Ovary (tissue), 9 donors: ENCODE results near the gene TPSD1. TPM values are rescaled to one million over a fixed set of nuclear protein-coding genes. Genes with fewer than 3 reads are reported as not detected.

Experiments
- DNase-seq, 5 donors: peaks; one replicate each; pipeline ENCODE4 v3.0.0-alpha.2; 2019 to 2020
- H3K27ac ChIP-seq, 2 donors: fragments of 200-600 bp; one replicate each; pipeline versions ENCODE4 v1.5.1 to v1.8.0; 2019 to 2022
- H3K27me3 ChIP-seq: fragments of 200-600 bp; one replicate; pipeline ENCODE4 v1.8.0; 2022
- H3K36me3 ChIP-seq: fragments of 200-600 bp; sonication (generic); one replicate; pipeline ENCODE4 v1.5.1; 2019
- H3K4me1 ChIP-seq: one replicate; pipeline ENCODE4 v1.8.1; 2013; ENCODE audit warnings: mild to moderate bottlenecking, moderate library complexity; ENCODE audit not compliant: insufficient read depth
- H3K4me3 ChIP-seq: fragments of 200-600 bp; sonication (generic); one replicate; pipeline ENCODE4 v1.5.1; 2017
- H3K9me3 ChIP-seq, 2 donors: fragments of 200-600 bp in 1 of 2; sonication (generic) in 1 of 2; one replicate each; pipeline versions ENCODE4 v1.5.1 to v1.8.1; 2013 to 2019; ENCODE audit warnings: mild to moderate bottlenecking in 1 of 2, moderate library complexity in 1 of 2
- CTCF ChIP-seq, 3 donors: fragments of 450-650 bp in 2 of 3; fragments of 200-600 bp in 1 of 3; IDR thresholded peaks; one replicate each; pipeline versions ENCODE4 v1.5.1 to v1.8.0; 2016 to 2022; ENCODE audit warnings: antibody characterized with exemption in 3 of 3, mild to moderate bottlenecking in 1 of 3
- EP300 ChIP-seq: sonication (generic); formaldehyde crosslinking; IDR thresholded peaks from one replicate; pipeline ENCODE4 v1.6.1; 2017; ENCODE audit warnings: antibody characterized with exemption
- POLR2A ChIP-seq: fragments of 450-650 bp; IDR thresholded peaks from one replicate; pipeline ENCODE4 v1.6.1; 2017; ENCODE audit warnings: antibody characterized with exemption, mild to moderate bottlenecking, moderate library complexity
- WGBS, 3 donors: extraction: QIAGEN DNeasy Blood & Tissue Kit in 1 of 3; methylation state at CpG; one replicate each; pipeline versions ENCODE4 v1.1.5 to v1.1.7; 2013 to 2017; 5-methylcytosine and 5-hydroxymethylcytosine counted together
- intact Hi-C, 4 donors: fragments of 100-400 bp; cut with DNase I; formaldehyde crosslinking; loops; one replicate each; pipeline versions ENCODE4 v1.11.0 to v1.15.1; 2022 to 2023
- polyA plus RNA-seq, 2 donors: library from polyadenylated mRNA; stranded (reverse); fragments of 200-250 nt in 1 of 2; fragments of 350-450 nt in 1 of 2; fragmentation: Illumina TruSeq in 1 of 2; extraction: RNeasy Lipid Tissue Mini Kit (QIAGEN cat#74804) in 1 of 2; gene quantifications; one replicate each; pipeline ENCODE4 v1.2.3, GENCODE V29; 2013 to 2014
- total RNA-seq, 7 donors: library from RNA; depleted of rRNA in 2 of 7; stranded (reverse); fragments of >200 nt in 2 of 7; fragmentation: NEBNext Ultra II Directional in 3 of 7; extraction: Animal tissue kit (Norgen Biotek cat#: 25700) in 3 of 7; gene quantifications; one replicate each; pipeline versions ENCODE4 v1.1.0 to v1.2.4, GENCODE V29; 2016 to 2023
- donor health status: DM: no; HTN: no; CAD: no; lungs with moderate emphysema.
- donor health status: DM: no; HTN: no; CAD: no.
- donor health status: Bipolar disorder and iron deficiency.
- donor health status: DM: yes; HTN: yes; CAD: no.
- donor health status: DM: no; HTN: no; CAD: no.
- donor health status: DM: yes; HTN: yes; CAD: no.

TPSD1 gene
- total and polyA plus RNA-seq, 9 donors, result 0.23 to 0.69 (median 0.60) TPM; not detected in 5

- Histone ChIP-seq H3K36me3 (no peaks in the 10 kb centered on the region), H3K4me3 (no peak overlapping the region), H3K4me1 (no peaks in the 10 kb centered on the region), H3K27ac (no peak overlapping the region), H3K27me3 (peaks cover 3% of the 10 kb centered on the region), H3K9me3 (no peaks in the 10 kb centered on the region)
- TF ChIP-seq CTCF (IDR thresholded peaks at IDR 0.05), result no peak
- TF ChIP-seq POLR2A, result no peak
- no peak for TF ChIP-seq EP300
- intact Hi-C loops, result no loop called here
- DNase-seq, result no peak
- WGBS, 3 donors, result 63 to 79% (median 75%) methylated on average over 25 of the region's 25 CpGs
These were observed 30.7 kb downstream of the TPSD1 start for GRCh38 chr16:1286513-1287094.

GRCh38 chr16:1287982-1288670 is 32.3 kb downstream of the TPSD1 start:
- H3K4me1 ChIP-seq, result no peaks in the 10 kb centered on the region

GRCh38 chr16:1288813-1289476 is 33.1 kb downstream of the TPSD1 start:
- H3K4me3 ChIP-seq, result no peak overlapping the region
- DNase-seq, result no peak
- H3K27ac ChIP-seq, result no peak overlapping the region

More at GRCh38 chr16:1287982-1288670, 32.3 kb downstream of the TPSD1 start:
- Histone ChIP-seq H3K36me3 (no peaks in the 10 kb centered on the region), H3K4me3 (no peak overlapping the region), H3K27me3 (peaks cover 3% of the 10 kb centered on the region), H3K9me3 (no peaks in the 10 kb centered on the region), H3K27ac (no peak overlapping the region)
- WGBS, 3 donors, result 15 to 25% (median 21%) methylated on average over 39 to 40 of the region's 40 CpGs
- TF ChIP-seq CTCF (IDR thresholded peaks at IDR 0.05), result no peak
- TF ChIP-seq EP300, result no peak
- no peak for TF ChIP-seq POLR2A
- intact Hi-C loops, result no loop called here
- DNase-seq, result no peak

GRCh38 chr16:1289477-1289866 is 33.6 kb downstream of the TPSD1 start:
- peaks cover 3% of the 10 kb centered on the region for H3K27me3 ChIP-seq

More at GRCh38 chr16:1288813-1289476, 33.1 kb downstream of the TPSD1 start:
- Histone ChIP-seq H3K27me3 (peaks cover 3% of the 10 kb centered on the region), H3K36me3 (no peaks in the 10 kb centered on the region), H3K9me3 (no peaks in the 10 kb centered on the region), H3K4me1 (no peaks in the 10 kb centered on the region)
- TF ChIP-seq EP300, result no peak
- intact Hi-C loops, result no loop called here
- 27 to 31% (median 30%) methylated on average over 15 to 20 of the region's 20 CpGs for WGBS, 3 donors

More at GRCh38 chr16:1289477-1289866, 33.6 kb downstream of the TPSD1 start:
- Histone ChIP-seq H3K36me3 (no peaks in the 10 kb centered on the region), H3K9me3 (no peaks in the 10 kb centered on the region), H3K4me1 (no peaks in the 10 kb centered on the region), H3K27ac (no peak overlapping the region), H3K4me3 (no peak overlapping the region)
- TF ChIP-seq POLR2A, result no peak
- TF ChIP-seq EP300, result no peak
- no peak for TF ChIP-seq CTCF (IDR thresholded peaks at IDR 0.05)
- DNase-seq, result no peak
- intact Hi-C loops, result no loop called here
- 9 to 20% (median 15%) methylated on average over 17 of the region's 17 CpGs for WGBS, 3 donors
